DND-41 (cell line): ENCODE data around the gene STK32B.

Experiments used
- EZH2 ChIP-seq: IDR thresholded peaks from 3 replicates; pipeline ENCODE4 v1.6.1; 2012; ENCODE audit warnings: borderline replicate concordance, low read depth, mild to moderate bottlenecking, moderate library complexity, low read length, inconsistent platforms; ENCODE audit not compliant: severe bottlenecking
- TF ChIP-seq, protein P1 (sequence below): IDR thresholded peaks from 2 replicates; pipeline ENCODE4 v1.5.1; 2012; ENCODE audit warnings: borderline replicate concordance, low read length, moderate library complexity, mild to moderate bottlenecking; ENCODE audit not compliant: poor library complexity, severe bottlenecking; ENCODE audit errors: extremely low read depth

DNA sequence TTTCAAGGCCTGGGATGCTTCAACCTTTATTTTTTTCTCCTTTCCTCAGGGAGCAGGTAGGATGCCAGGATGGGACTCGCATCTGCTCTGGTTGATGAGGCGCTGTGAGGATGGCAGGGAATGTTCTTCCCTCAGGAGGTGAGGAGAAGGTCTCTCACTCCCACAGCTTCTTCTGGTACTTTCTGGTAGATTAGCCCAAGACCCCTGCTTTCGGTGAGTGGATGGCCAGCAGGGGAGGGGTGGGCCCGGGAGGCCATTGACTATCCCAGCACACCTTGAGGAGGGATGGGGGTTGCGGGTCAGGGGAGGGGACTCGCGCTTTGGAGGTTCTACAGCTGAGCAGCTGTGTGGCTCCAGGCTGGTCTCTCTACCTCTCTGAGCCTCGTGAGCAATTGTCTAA lies 46.8 kb upstream of the STK32B start:
- TF ChIP-seq, protein P1, sequence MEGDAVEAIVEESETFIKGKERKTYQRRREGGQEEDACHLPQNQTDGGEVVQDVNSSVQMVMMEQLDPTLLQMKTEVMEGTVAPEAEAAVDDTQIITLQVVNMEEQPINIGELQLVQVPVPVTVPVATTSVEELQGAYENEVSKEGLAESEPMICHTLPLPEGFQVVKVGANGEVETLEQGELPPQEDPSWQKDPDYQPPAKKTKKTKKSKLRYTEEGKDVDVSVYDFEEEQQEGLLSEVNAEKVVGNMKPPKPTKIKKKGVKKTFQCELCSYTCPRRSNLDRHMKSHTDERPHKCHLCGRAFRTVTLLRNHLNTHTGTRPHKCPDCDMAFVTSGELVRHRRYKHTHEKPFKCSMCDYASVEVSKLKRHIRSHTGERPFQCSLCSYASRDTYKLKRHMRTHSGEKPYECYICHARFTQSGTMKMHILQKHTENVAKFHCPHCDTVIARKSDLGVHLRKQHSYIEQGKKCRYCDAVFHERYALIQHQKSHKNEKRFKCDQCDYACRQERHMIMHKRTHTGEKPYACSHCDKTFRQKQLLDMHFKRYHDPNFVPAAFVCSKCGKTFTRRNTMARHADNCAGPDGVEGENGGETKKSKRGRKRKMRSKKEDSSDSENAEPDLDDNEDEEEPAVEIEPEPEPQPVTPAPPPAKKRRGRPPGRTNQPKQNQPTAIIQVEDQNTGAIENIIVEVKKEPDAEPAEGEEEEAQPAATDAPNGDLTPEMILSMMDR, result no peak
- no peak for TF ChIP-seq EZH2
